Hepatocyte (in vitro differentiated cells): Measurements from ENCODE around the gene HOXD8.
A peak's percentile ranks its signal among the peaks of the same experiment; 100 is the strongest.

Source experiments
- CTCF ChIP-seq: fragments of 200-600 bp; sonication (generic); IDR thresholded peaks from 2 replicates; pipeline ENCODE4 v1.5.1; 2016; ENCODE audit warnings: antibody characterized with exemption, mild to moderate bottlenecking; ENCODE audit not compliant: poor library complexity
- EZH2 ChIP-seq: fragments of 200-600 bp; sonication (generic); IDR thresholded peaks from 2 replicates; pipeline ENCODE4 v1.6.1; 2016; ENCODE audit warnings: antibody characterized with exemption, mild to moderate bottlenecking, borderline replicate concordance
- EZH2phosphoT487 ChIP-seq: fragments of 200-600 bp; sonication (generic); IDR thresholded peaks from one replicate; pipeline ENCODE4 v1.6.1; 2018; ENCODE audit warnings: antibody characterized with exemption, mild to moderate bottlenecking, low read depth, moderate library complexity; ENCODE audit not compliant: unreplicated experiment, severe bottlenecking

GRCh38 chr2:176130957-176131847 lies 1.7 kb downstream of the HOXD8 start:
- TF ChIP-seq CTCF (no peak), EZH2 (peak; percentile 39), EZH2phosphoT487 (no peak)
